ENCODE measurements around the gene ATG4B.

Gene ATG4B

DNA sequence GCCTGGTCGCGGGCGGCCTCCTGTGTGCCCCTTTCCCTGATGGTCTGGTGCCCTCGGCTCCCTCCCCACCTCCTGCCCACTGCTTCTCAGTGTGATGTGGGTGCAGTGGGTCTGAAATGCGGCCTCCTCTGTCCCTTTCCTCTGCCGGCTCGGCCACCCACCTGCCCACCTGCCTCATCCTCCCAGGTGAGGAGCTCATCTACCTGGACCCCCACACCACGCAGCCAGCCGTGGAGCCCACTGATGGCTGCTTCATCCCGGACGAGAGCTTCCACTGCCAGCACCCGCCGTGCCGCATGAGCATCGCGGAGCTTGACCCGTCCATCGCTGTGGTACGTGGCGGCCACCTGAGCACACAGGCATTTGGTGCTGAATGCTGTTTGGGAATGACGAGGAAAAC is 30.9 kb downstream of the ATG4B start:
- DNase-seq, result no peak

- DNase-seq, result no peak
Observed at GRCh38 chr2:241668839-241669238, 31.3 kb downstream of the ATG4B start.

DNA sequence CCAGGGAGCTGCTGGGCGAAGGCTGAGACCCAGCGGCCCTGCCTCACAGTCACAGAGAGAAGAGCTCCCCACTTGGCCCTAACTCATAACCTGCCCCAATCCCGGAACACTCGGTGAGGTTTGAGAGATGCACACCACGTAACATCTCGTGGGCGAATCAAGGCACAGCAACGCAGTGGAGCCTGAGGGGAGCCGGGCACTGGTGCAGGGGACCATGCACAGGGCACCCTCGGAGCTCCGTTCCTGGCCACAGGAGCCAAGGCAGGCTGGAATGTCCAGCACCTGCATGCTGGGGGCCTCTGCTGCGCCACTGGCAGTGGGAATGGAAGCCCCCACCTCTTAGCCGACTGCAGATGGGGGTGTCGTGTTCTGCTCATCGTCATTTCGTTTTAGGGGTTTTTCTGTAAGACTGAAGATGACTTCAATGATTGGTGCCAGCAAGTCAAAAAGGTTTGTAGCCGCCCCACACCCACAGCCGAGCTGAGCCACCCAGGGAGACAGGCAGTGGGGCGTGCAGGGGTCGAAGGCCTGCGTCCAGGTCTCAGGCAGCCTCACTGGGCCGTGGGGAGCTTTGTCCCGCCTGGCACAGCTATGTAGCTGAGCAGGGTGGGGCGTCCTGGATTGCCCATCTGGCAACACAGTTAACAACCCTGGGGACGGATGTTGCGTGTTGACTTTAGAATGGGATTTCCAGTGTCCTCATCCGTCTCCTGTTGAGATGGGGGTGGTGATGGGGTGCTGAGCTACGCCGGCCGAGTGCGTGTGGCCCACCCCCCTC is 33.0 kb downstream of the ATG4B start:
- no peak for DNase-seq

- DNase-seq, result no peak
Observed at GRCh38 chr2:241671457-241672240, 34.2 kb downstream of the ATG4B start.

DNA sequence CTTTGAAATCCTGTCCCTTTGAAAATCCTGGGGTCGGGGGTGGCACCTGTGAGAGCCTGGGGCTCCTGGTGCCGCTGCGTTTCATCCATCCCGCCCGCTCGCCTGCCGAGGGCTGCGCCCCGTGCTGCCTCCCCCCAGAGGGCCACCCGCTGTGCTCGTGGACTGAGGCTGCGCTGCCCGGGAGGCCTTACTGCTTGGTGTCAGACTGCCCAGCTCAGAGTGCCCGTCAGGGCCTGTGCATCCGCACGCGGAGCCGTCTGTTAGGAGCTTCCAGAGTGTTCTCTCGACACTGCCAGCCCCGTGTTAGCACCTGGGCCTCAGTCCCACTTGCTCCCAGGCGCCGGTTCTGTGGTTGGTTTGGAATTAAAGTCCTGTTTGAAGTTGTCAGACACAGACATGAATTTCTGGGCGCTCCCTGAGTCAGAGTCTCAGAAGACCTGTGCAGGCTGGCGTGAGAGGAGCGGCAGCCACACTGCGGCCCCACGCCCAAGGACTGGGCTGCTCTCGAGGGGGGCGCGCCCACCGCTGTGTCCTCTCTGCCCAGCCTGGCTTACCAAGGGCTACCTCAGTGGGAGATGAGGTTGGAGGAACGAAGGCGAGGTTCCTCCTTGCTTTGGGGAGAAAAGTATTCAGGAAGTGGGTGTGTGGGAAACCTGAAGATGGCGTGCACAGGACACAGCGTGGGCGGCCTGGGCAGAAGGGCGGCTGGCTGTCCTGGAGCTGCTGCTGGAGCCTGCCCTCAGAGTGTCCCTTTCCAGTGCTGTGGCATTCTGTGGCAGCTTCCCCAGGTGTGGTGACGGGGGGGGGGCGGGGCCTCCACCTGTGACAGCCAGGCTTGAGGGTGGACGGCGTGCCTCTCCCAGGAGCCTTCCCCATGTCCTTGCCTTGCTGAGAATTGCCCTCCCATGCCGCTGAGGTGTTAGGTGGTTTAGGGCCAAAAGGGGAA is 35.0 kb downstream of the ATG4B start:
- no peak for DNase-seq

DNA sequence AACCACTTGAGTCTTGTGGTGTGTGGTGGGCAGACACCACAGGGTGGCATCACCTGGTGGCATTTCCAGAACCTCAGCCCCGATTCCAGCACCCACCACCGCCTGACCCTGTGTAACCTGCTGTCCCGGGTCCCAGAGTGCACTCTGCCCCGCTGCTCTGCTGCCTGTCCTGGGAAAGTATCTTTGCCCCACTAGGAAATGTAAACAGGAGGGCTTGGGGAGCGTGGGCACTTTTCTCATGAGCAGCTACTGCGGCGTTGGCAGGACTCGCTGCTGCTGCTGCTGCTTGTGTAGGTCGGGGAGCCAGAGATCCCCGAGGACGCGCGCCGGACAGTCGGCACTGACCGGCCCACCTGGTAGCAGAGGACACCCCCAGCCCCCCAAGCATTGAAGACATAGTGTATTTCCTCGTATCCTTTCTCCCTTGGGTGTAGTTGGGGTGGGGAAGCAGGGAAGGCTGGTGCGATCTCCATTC is 35.7 kb downstream of the ATG4B start:
- DNase-seq, result no peak

DNA sequence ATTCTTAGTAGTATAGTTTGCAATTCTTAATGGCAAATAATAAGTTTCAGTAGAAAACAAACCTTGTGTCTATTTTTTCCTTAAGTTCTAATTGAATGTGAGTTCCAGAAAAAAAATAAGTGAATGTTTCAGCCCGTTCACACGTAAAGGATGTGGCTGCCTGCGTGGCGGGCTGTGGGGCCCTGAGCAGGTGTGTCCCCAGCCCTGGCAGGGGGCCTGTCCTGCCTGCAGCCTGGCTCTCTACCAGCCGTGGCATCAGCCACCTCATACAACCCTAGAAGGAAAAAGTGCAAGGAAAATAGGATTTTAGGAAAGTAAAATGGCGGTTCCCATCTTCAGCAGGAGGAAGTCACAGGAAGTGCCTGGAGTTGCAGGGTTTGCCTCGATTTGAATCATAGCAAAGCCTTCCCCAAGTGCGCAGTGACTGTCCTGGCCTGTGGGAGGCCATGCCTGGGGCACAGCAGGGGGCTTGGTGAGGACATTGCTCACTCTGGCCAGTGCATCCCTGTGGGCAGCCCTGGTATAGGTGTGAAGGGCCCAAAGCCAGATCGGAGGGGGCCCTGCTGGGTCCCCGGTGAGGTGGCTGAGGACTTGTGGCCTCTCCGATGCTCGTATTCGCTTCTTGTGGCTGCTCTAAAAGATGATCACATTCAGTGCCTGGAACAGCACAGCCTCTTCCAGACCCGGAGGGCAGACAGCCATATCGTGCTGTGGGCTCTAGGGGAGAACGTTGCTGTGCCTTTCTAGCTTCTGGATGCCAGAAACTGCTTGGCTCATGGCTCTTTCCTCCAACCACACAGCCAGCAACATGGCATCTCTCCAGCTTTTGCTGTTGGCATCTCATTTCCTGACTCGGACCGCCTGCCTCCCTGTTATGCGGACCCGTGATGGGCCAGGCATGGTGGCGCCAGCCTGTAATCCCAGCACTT is 36.6 kb downstream of the ATG4B start:
- no peak for DNase-seq

DNA sequence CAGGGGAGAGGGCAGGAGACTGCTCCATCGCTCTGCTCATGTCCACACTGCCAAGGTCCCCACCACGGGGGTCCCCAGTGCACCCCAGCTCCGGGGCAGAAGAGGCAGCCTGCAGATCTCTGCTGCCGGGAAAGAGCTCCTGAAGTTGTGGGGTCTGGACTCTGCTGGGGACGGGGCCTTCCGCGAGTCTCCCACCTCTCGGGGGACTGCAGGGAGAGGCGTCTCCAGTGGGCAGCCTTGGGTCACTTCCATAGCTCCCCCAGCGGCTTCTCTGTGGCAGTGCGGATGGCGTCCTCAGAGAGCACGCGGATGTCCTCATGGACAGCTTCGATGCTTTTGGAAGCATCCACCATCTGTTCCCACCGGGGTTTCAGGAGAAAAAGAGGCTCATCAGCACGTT is 38.4 kb downstream of the ATG4B start:
- no peak for DNase-seq

DNA sequence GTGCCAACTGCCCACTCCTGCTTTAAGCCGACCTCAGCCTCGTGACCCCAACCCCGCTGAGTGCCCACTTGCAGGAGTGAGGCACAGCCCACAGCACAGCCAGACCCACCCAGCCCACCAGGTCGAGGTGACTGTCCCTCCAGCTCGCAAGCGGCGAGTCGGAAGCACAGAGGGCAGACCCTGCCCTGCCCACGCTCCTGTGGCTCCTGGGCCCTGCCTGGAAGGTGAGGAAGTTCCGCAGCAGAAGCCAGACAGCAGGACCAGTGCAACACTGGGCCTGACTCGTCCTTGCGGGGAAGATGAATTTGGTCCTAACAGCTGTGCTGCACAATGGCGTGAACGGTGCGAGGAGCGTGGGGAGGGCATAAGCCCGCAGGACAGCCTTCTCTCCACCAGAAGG is 39.2 kb downstream of the ATG4B start:
- DNase-seq, result no peak

DNA sequence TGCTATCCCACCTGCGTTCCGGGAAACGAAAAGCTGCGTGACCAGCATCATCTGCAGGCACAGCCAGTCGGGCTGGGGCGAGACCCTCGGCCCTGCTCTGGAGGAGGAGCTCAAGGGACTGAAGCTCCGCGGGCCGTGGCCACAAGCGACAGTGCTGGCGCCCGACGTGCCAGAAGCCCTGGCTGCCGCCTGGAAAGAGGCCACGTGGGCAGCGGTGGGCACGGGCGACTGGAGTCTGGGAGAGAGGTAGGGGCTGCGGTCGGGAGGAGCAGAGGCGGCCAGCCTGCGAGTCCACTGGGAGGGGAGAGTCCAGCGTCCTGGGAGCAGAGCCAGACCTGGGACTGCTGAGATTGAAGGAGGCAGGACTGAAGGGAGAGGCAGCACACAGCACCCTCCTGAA is 39.9 kb downstream of the ATG4B start:
- no peak for DNase-seq

- no peak for DNase-seq
Observed at GRCh38 chr2:241678307-241678706, 40.8 kb downstream of the ATG4B start.

DNA sequence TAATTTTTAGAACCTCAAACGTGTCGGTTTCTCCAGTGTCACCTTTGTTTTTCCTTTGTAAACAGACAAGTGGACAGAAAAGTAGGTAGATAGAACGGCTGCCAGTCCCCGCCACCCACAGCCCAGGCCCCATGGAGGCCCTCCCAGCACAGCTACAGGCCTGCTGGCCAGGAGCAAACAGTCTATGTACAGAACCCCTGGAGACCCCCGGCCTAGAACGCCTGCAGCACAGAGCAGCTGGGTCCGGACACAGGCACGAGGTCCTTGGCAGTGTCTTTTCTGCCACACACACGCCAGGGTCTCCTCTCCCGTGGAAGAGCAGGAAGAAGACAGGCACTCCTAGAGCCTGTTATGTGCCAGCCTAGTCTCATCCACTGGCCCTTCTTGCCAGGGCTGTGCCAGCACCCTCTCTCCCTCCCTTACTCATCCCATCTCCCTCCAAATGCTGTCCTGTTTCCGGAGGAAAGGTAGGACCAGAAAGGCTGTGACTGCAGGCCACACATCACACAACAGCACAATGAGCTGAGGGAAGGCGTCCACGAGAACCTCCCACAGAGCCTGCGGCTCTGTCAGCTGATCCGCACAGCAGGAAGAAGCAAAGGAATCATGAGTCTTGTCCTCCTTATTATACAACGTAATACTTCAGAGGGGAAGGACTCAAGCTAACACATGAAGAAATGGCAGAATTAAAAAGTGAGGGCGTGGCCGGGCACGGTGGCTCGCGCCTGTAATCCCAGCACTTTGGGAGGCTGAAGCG is 41.5 kb downstream of the ATG4B start:
- no peak for DNase-seq

- no peak for DNase-seq
Observed at GRCh38 chr2:241680044-241680443, 42.6 kb downstream of the ATG4B start.

- no peak for DNase-seq
Observed at GRCh38 chr2:241680827-241681599, 43.5 kb downstream of the ATG4B start.

GRCh38 chr2:241686324-241686649 is 48.8 kb downstream of the ATG4B start:
- DNase-seq, result no peak

DNA sequence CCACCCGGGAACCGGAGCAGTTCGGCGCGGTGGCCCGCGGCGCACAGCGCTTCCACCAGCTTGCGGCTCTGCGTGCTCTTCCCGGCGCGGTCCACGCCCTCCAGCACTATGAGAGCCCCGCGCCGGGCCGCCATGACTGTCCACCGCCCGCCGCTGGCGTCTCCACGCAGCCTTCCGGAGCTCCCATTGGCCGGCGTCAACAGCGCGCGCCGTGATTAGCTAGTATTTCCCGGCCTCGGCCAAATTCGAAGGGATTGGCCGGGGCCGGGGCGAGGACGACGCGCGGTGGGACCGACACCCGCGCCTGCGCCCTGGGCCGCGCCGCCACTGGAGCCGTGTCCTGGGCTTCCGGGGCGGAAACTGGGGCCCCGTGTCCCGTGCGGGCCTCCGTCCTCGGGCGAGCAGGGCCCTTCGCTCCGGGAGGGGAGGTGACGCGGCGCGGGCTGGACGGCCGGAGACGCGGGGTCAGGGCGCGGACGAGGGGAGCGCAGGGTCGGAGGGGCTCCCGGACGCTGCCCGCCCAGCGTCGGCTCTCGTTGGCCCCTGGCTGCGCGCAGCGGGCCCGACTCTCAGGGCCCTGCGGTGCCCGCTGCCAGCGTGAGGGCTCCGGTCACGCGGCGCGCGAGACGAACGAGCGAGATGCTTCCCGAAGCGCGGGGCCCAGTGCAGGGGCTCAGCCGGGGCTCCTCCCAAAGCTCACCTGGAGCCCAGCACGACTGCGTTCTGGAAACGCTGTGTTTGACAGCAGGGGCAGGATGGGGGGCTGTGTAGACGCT is 49.3 kb downstream of the ATG4B start, which contains the start of gene DTYMK:
DTYMK (minus strand) TSS at position 166 of the 776 bp plus-strand sequence; CDS start at position 134, 32 bp downstream.
- peak; percentile 96 for DNase-seq

DNA sequence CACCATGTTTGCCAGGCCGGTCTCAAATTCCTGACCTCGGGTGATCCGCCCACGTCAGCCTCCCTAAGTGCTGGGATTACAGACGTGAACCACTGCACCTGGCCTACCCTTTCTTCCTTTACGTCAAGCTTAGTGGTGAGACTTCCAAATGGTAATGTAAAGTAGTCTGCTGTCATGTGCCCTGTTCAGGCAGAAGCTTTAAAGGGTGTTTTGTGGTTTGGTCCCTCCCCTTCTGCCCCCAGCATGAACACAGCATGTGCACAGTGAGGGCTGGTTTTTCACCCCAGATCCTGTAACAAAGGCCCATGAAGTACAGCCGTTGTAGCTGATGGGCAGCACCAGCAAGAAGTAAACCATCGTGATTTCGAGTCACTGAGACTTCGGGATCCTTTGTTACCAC is 51.8 kb downstream of the ATG4B start:
- DNase-seq, result no peak

DNA sequence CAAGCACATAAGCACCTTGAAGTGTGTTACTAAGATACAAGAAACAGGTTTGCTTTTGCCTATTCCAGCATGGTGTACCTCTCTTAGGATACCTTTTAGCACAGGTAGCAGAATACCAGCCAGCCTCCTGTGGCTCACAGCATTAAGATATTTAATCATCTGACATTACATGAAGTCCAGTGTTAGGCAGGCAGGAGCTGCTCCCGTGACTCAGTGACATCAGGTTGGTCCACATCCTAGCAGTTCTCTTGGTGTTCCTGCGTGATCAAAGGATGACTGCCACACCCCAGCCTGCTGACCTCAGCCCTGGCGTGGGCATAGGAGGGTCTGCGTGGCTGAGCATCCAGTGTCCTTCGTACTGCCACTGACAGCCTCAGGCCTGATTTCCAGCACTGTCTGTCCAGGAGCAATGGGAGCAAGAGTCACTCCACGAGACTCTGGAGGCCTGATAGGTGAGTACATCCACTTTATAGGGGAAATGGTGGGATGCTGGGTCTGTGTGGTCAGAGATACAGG is 52.8 kb downstream of the ATG4B start:
- no peak for DNase-seq

DNA sequence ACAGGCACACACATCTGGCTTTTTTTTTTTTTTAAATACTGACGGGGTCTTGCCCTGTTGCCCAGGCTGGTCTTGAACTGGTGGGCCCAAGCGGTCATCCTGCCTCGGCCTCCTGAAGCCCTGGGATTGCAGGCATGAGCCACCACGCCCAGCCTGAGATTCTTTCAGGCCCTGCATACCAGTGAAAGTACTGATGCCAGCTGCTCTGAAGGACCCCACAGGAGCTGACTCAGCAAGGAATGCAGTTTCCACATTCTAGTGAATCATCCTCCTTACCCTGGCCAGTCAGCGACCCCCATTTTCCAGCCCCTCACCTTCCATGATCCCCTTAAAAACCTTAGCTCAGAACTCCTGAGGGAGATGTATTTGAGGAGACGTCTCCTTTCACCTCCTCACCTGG is 55.0 kb downstream of the ATG4B start:
- DNase-seq, result no peak

All from CD4-positive, alpha-beta T cell treated with Interleukin-21 for 1 hour (primary cell).